GM12878 (cell line): ENCODE data around the gene RSPO3. TPM values are rescaled to one million over a fixed set of nuclear protein-coding genes. Genes with fewer than 3 reads are reported as not detected.

Experiments
- ATAC-seq: fragments of 200-7000 bp; cut with Tn5 transposase; 3 replicates; pipeline ENCODE4 v1.9.1; 2020; ENCODE audit warnings: mild to moderate bottlenecking, moderate library complexity
- BruUV-seq: library from RNA; stranded (reverse); fragments of 400-500 nt; replicated peaks from 2 replicates; lab custom pipeline; 2021; lab: Mats Ljungman, UMichigan
- CTCF ChIA-PET: fragments of 300-600 bp; sonication (Branson Sonifier 250); formaldehyde crosslinking; extraction: SDS; loops from one replicate; lab custom pipeline; 2021; ENCODE audit warnings: inconsistent platforms; lab: Yijun Ruan, JAX
- POLR2A ChIA-PET: fragments of 350-600 bp; formaldehyde crosslinking; extraction: SDS; loops from one replicate; lab custom pipeline; 2021; ENCODE audit warnings: inconsistent platforms; lab: Charles Lee
- RAD21 ChIA-PET: fragments of 300-600 bp; sonication (Branson Sonifier 250); formaldehyde crosslinking; loops from one replicate; lab custom pipeline; 2023; ENCODE audit warnings: antibody characterized with exemption; ENCODE audit not compliant: unreplicated experiment; lab: Charles Lee
- SMC1A ChIA-PET: fragments of 300-600 bp; sonication (Branson Sonifier 250); formaldehyde crosslinking; loops from one replicate; lab custom pipeline; 2023; ENCODE audit not compliant: unreplicated experiment, uncharacterized antibody; lab: Charles Lee
- DNase-seq: peaks from one replicate; pipeline ENCODE4 v3.0.0-alpha.2; 2011; ENCODE audit warnings: low read depth, low spot score
- FAIRE-seq: peaks from 3 replicates; lab custom pipeline; 2011; peaks lifted over from hg19 to GRCh38; lab: Jason Lieb, UNC
- H2AFZ ChIP-seq: 2 replicates; pipeline ENCODE4 v1.6.0; 2011; ENCODE audit warnings: low read depth, low read length, control low read depth; ENCODE audit not compliant: control insufficient read depth
- H3K27ac ChIP-seq: 2 replicates; pipeline ENCODE4 v1.5.1; 2011; ENCODE audit warnings: control low read depth; ENCODE audit not compliant: control insufficient read depth, insufficient read depth
- H3K27me3 ChIP-seq, 2 experiments: replicated peaks in 1 of 2; 2 replicates each; pipeline versions ENCODE4 v1.6.0 to v1.6.1; 2011; ENCODE audit warnings: low read length in 1 of 2; ENCODE audit not compliant: control insufficient read depth in 2 of 2, insufficient read depth in 2 of 2
- H3K36me3 ChIP-seq, 2 experiments: 2 replicates each; pipeline ENCODE4 v1.5.1; 2011; ENCODE audit warnings: low read length in 1 of 2; ENCODE audit not compliant: control insufficient read depth in 2 of 2, insufficient read depth in 2 of 2
- H3K4me1 ChIP-seq: 2 replicates; pipeline ENCODE4 v1.6.1; 2011; ENCODE audit warnings: mild to moderate bottlenecking, low read length, moderate library complexity, mixed read lengths; ENCODE audit not compliant: control insufficient read depth, insufficient read depth
- H3K4me2 ChIP-seq: 2 replicates; pipeline ENCODE4 v1.6.0; 2011; ENCODE audit warnings: control low read depth; ENCODE audit not compliant: control insufficient read depth, insufficient read depth
- H3K4me3 ChIP-seq: fragments of 200-600 bp; sonication (generic); 2 replicates; pipeline ENCODE4 v1.5.1; 2016
- H3K79me2 ChIP-seq: 2 replicates; pipeline ENCODE4 v1.6.0; 2011; ENCODE audit warnings: low read length; ENCODE audit not compliant: control insufficient read depth, insufficient read depth
- H3K9ac ChIP-seq: 2 replicates; pipeline ENCODE4 v1.8.0; 2011; ENCODE audit warnings: low read length, control low read depth, mixed read lengths; ENCODE audit not compliant: control insufficient read depth, insufficient read depth
- H3K9me3 ChIP-seq: replicated peaks from 3 replicates; pipeline ENCODE4 v1.5.1; 2011; ENCODE audit warnings: mild to moderate bottlenecking, low read length; ENCODE audit not compliant: control insufficient read depth, insufficient read depth
- H4K20me1 ChIP-seq: 2 replicates; pipeline ENCODE4 v1.6.0; 2011; ENCODE audit not compliant: control insufficient read depth, insufficient read depth
- CREB1 ChIP-seq: IDR thresholded peaks from 2 replicates; pipeline ENCODE4 v1.6.1; 2012; ENCODE audit warnings: low read depth, mild to moderate bottlenecking, inconsistent platforms
- DPF2 ChIP-seq: fragments of 450-650 bp; IDR thresholded peaks from 2 replicates; pipeline ENCODE4 v1.6.1; 2017; ENCODE audit warnings: mild to moderate bottlenecking
- E2F8 ChIP-seq: fragments of 450-650 bp; IDR thresholded peaks from 2 replicates; pipeline ENCODE4 v1.6.1; 2018; ENCODE audit warnings: mild to moderate bottlenecking, low read depth, moderate library complexity; ENCODE audit not compliant: partially characterized antibody
- ESRRA ChIP-seq: IDR thresholded peaks from 2 replicates; pipeline ENCODE4 v1.6.1; 2012; ENCODE audit warnings: mild to moderate bottlenecking, low read length, improper control_type of control experiment
- GABPA ChIP-seq: IDR thresholded peaks from 2 replicates; pipeline ENCODE4 v1.6.1; 2014; ENCODE audit warnings: antibody characterized with exemption, low read depth, mild to moderate bottlenecking, inconsistent platforms
- JUND ChIP-seq: IDR thresholded peaks from 2 replicates; pipeline ENCODE4 v1.6.1; 2012; ENCODE audit warnings: low read depth, mild to moderate bottlenecking, low read length, improper control_type of control experiment, moderate library complexity
- LARP7 ChIP-seq: fragments of 450-650 bp; IDR thresholded peaks from 2 replicates; pipeline ENCODE4 v1.6.1; 2017; ENCODE audit warnings: mild to moderate bottlenecking
- RAD51 ChIP-seq: fragments of 450-650 bp; IDR thresholded peaks from 2 replicates; pipeline ENCODE4 v1.6.1; 2016; ENCODE audit warnings: moderate library complexity, mild to moderate bottlenecking, inconsistent platforms
- RFX5 ChIP-seq: IDR thresholded peaks from 2 replicates; pipeline ENCODE4 v1.6.1; 2011; ENCODE audit warnings: low read depth, low read length, improper control_type of control experiment
- SMAD1 ChIP-seq: fragments of 450-650 bp; IDR thresholded peaks from 2 replicates; pipeline ENCODE4 v1.6.1; 2018; ENCODE audit warnings: mild to moderate bottlenecking, low read depth; ENCODE audit not compliant: partially characterized antibody
- SP1 ChIP-seq: IDR thresholded peaks from one replicate; pipeline ENCODE4 v1.6.1; 2011; ENCODE audit warnings: low read depth, low read length
- WGBS: methylation state at CpG from one replicate; pipeline ENCODE4 v1.1.6; 2016; ENCODE audit warnings: low lambda C conversion rate; ENCODE audit not compliant: insufficient replicate concordance, insufficient coverage; ENCODE audit errors: missing lambda C conversion rate; 5-methylcytosine and 5-hydroxymethylcytosine counted together
- in situ Hi-C: fragments of 300-500 bp; cut with MboI; formaldehyde crosslinking; loops from 9 replicates; pipeline ENCODE4 v1.14.3; 2018; ENCODE audit warnings: mixed read lengths
- intact Hi-C: fragments of 100-400 bp; cut with micrococcal nuclease; formaldehyde crosslinking; loops from one replicate; pipeline ENCODE4 v1.14.2; 2022; ENCODE audit not compliant: unreplicated experiment
- polyA plus RNA-seq, 11 experiments: library from polyadenylated mRNA; depleted of rRNA in 4 of 11; unstranded in 6 of 11; stranded (reverse) in 5 of 11; fragments of >200 nt; fragmentation: Nextera tagmentation in 4 of 11; fragmentation: Illumina TruSeq in 1 of 11; extraction: Ambion mirVana in 4 of 11; extraction: Trizol in 1 of 11; gene quantifications; 1 replicate in 1 of 11; 2 replicates in 10 of 11; pipeline versions ENCODE4 v1.2.1 to v1.2.3, GENCODE V29; 2011 to 2016; ENCODE audit warnings: inconsistent platforms in 2 of 11, missing spikeins in 2 of 11, low read depth in 1 of 11
- total RNA-seq, 4 experiments: library from RNA; depleted of rRNA in 3 of 4; stranded (reverse); fragments of >200 nt in 3 of 4; fragmentation: Illumina TruSeq in 1 of 4; extraction: Trizol in 1 of 4; gene quantifications; 2 replicates each; pipeline versions ENCODE4 v1.2.1 to v1.2.3, GENCODE V29; 2013 to 2021
- TF ChIP-seq, protein P1 (sequence below): IDR thresholded peaks from 2 replicates; pipeline ENCODE4 v1.6.1; 2012; ENCODE audit warnings: mild to moderate bottlenecking, low read depth, low read length

Gene RSPO3
- total and polyA plus RNA-seq, 10 of the 15 experiments (the other 5 are each of a cell fraction or from before 2014, with no cell fraction given): 0.16 TPM; not detected in 9

DNA sequence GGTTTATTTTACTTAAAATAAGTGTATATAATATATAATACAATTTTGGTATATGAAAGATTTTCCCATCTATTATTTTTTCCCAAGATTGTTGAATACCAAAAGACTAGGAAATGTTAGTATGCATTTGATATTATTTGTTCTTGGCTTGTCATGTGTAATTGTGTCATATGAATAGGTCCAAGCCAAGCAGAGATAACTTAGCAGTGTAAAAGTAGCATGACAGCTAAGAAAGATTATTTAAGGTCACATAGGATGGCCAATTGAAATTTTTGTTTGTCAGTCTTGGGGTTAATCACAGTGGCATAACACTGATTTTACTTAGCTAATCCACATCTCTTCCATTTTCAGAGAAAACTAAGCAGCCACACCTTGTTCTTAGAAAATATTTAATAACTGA is 38.8 kb upstream of the RSPO3 start:
- no peak overlapping the region for H3K9ac ChIP-seq
- no peaks in the 10 kb centered on the region for H3K36me3 ChIP-seq
- no peak overlapping the region for H2AFZ ChIP-seq
- no peak for FAIRE-seq
- SMC1A ChIA-PET: no interaction called here
- in situ Hi-C loops (no loop called here), intact Hi-C loops (no loop called here)
- DNase-seq: no peak
- CTCF ChIA-PET: no interaction called here
- H3K4me1 ChIP-seq: no peaks in the 10 kb centered on the region
- no TSS peak for BruUV-seq
- no peak overlapping the region for H3K4me3 ChIP-seq
- no peaks in the 10 kb centered on the region for H3K79me2 ChIP-seq
- no peaks in the 10 kb centered on the region for H3K27me3 ChIP-seq
- POLR2A ChIA-PET: no interaction called here
- RAD21 ChIA-PET: no interaction called here
- no peak overlapping the region for H3K27ac ChIP-seq
- no peak for ATAC-seq
- H4K20me1 ChIP-seq: no peaks in the 10 kb centered on the region
- no peaks in the 10 kb centered on the region for H3K9me3 ChIP-seq
- no peak overlapping the region for H3K4me2 ChIP-seq
- no peak for TF ChIP-seq CREB1
- TF ChIP-seq ESRRA: no peak
- TF ChIP-seq RAD51: no peak
- no peak for TF ChIP-seq E2F8

- no TSS peak for BruUV-seq
- in situ Hi-C loops: no loop called here
- intact Hi-C loops: no loop called here
- ChIA-PET SMC1A (no interaction called here), RAD21 (no interaction called here), POLR2A (no interaction called here), CTCF (interaction anchor here (1.4 kb wide), 1 partner anchor 50 kb away, joined by 3 read pairs; no protein-coding TSS in a partner anchor)
- Histone ChIP-seq H3K9me3 (no peaks in the 10 kb centered on the region), H3K9ac (no peak overlapping the region), H2AFZ (no peak overlapping the region), H3K27me3 (no peaks in the 10 kb centered on the region), H3K4me3 (no peak overlapping the region), H3K79me2 (no peaks in the 10 kb centered on the region), H4K20me1 (no peaks in the 10 kb centered on the region), H3K4me1 (no peaks in the 10 kb centered on the region), H3K36me3 (no peaks in the 10 kb centered on the region), H3K27ac (no peak overlapping the region), H3K4me2 (no peak overlapping the region)
- DNase-seq (no peak), FAIRE-seq (no peak), ATAC-seq (no peak)
- 48% methylated on average over 3 of the region's 3 CpGs for WGBS
- TF ChIP-seq RFX5: no peak
- no peak for TF ChIP-seq GABPA
- TF ChIP-seq SP1: no peak
- no peak for TF ChIP-seq SMAD1
- TF ChIP-seq LARP7: no peak
- TF ChIP-seq DPF2: no peak
- TF ChIP-seq, protein P1, sequence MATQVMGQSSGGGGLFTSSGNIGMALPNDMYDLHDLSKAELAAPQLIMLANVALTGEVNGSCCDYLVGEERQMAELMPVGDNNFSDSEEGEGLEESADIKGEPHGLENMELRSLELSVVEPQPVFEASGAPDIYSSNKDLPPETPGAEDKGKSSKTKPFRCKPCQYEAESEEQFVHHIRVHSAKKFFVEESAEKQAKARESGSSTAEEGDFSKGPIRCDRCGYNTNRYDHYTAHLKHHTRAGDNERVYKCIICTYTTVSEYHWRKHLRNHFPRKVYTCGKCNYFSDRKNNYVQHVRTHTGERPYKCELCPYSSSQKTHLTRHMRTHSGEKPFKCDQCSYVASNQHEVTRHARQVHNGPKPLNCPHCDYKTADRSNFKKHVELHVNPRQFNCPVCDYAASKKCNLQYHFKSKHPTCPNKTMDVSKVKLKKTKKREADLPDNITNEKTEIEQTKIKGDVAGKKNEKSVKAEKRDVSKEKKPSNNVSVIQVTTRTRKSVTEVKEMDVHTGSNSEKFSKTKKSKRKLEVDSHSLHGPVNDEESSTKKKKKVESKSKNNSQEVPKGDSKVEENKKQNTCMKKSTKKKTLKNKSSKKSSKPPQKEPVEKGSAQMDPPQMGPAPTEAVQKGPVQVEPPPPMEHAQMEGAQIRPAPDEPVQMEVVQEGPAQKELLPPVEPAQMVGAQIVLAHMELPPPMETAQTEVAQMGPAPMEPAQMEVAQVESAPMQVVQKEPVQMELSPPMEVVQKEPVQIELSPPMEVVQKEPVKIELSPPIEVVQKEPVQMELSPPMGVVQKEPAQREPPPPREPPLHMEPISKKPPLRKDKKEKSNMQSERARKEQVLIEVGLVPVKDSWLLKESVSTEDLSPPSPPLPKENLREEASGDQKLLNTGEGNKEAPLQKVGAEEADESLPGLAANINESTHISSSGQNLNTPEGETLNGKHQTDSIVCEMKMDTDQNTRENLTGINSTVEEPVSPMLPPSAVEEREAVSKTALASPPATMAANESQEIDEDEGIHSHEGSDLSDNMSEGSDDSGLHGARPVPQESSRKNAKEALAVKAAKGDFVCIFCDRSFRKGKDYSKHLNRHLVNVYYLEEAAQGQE: no peak
- TF ChIP-seq JUND: no peak
Observed at GRCh38 chr6:127080081-127080480, 38.4 kb upstream of the RSPO3 start.
